HG02938 (cell line): ENCODE results near the gene CDO1.

Source experiments
- ATAC-seq: cut with Tn5 transposase; IDR thresholded peaks from one replicate; pipeline ENCODE4 v1.9.1; 2021; ENCODE audit warnings: mild to moderate bottlenecking, moderate library complexity; ENCODE audit not compliant: unreplicated experiment

The CDO1 gene

DNA sequence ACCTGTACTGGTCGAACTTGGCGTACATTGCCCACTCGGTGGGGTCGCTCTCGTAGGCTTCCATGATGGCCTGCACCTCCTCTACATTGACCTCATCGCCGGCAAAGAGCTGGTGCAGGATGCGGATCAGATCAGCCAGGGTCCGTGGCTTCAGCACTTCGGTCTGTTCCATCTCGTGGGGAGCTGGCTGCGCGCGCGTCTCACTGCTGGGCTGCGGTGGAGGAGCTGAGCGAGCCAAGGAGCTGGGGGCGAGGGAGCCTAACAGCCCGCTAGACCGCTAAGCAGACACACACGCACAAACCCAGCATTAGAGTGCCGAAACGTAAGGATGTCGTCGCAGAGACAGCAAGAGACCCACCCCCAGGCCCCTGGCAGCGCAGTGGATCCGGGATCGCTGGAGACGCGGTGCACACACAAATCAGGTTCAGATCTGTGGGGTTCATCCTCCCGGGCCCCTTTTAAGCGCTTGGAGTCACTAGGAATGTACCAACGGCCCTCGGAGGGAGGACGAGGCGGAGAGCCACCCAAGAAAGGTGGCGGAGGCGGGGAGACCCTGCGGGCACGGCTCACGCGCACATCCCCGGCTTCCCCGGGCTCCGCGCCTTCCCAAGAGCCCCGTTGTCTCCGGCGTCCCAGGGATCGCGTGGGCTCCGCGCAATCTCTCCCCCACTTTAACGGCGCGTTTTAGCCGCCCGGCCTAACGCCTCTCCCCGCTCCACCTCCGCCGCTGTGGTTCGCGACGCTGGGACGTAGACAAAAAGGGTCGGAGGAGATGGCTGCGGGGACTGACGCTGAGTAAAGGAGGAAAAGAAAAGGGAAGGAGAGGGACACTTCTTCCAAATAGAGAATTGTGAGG is at the start of gene CDO1:
TSS of gene CDO1 (minus strand) at position 434 of the 856 bp plus-strand sequence. CDS start at position 172, 262 bp downstream.
- ATAC-seq = peak; percentile 52

DNA sequence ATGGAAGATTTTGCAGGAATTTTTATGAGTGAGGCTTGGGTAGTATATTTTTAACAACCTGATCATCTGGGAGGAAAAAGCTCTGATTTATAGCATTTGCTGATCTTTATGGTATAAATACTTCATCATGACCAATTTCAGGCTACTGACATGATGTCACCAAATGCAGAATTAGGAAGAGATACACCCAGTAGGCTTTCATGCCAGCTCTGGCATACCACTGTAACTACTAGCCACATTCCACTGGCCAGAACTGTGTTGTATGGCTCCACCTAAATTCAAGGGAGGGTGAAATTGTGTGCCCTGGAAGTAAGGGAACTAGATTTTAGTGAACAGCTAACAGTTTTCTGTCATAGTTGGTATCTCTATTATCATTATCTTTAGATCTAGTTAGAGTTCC is 42.9 kb upstream of the CDO1 start:
- ATAC-seq = no peak

DNA sequence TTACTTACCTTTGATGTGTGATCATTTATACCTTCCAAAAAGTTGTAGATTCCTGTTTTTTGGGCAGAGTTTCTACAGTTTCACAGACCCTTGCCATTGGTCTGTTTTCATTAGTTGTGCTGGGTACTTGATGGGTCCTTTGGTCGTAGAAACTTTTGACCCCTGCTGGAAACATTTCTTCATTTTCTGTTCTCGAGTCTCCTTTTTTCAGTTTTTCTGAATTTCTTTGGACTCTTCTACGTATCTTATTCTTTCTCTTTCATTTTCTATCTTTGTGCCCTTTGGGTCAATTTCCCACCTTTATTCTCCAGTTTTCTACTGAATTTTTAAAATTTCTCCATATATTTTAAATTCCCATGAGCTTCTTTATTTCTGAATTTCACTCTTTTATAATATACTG is 41.9 kb upstream of the CDO1 start:
- ATAC-seq = no peak

DNA sequence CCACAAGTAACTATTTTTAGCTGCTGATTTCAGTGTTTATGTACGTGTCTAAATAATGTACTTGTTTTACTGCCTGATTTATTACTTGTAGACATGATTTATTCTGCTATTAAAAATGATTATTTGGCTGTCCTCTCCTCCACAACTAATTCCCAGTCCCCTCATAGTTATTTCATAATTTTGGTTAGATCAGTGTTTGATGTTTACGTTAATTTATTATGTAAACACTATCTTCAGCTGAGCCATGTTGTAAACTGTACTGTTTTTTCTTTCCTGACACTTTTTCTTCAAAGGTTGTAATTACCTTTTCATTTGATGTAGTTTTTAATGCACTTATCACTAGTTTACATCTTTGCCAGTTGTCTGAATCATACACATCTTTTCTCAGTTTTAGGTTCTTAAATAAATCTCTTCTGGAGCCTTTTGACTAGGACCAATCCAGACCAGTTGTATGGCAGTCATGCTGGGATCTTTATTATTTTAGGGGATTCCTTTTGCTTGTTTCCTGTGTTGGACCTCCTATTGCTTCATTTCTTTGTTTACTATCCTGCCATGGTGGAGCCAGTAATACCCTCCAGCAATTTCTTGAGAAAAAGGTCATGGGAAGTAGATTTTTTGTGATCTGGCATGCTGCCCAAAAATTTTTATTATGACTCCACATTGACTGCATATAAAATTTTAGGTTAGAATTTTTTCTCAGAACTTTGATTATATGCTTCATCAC is 41.3 kb upstream of the CDO1 start:
- no peak for ATAC-seq

DNA sequence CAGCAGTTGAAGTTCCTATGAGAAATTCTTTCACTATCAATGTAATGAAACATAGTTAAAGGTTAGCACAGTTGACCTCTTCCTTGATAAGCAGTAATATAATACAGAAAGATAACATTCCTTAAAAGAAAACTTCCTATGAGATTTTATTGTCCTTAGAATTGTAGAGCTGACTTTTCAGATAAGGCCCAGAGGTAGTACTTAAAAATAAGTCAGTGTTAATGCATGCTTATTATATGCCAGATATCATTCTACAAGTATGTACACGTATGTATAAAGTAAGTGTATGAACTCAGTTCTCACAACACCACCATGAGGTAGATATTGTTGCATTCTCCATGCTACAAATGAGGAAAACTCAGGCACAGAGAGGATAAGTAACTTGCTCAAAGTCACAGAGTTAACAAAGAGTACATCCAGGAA is 40.6 kb upstream of the CDO1 start:
- no peak for ATAC-seq

DNA sequence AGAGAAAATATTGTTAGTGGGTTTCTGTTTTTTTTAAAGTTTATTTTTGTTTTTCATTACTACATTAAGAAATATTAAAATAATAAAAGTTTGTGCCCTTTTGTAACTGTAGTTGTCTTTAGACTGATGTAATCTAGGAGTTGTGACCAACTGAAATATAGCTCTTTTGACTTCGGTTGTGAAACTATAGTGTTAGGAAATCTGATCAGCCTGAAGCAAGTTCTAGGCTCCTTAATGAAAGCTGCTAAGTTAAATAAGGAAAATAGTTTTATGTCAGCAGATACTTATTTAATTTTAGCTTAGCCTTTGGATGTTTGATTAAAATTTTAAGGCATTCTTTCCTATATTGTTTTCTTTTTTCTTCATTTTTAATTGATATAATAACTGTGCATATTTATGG is 39.5 kb upstream of the CDO1 start:
- ATAC-seq = no peak

DNA sequence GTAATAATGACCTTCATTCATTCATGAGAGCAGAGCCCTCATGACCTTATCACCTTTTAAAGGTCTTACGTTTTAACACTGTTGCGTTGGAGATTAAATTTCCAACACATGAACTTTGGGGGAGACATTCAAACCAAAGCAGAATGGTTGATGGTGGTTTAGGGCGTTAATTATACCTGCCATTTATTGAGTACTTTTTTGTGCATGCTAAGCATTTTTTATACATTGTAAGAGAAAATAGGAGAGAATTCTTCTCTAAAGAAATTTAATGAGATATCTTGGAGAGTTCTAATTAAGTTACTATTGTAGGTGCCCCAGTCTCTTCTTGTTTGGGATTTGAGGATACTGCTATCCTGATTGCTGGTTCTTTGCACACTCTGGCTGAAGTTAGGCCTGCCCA is 37.7 kb upstream of the CDO1 start:
- no peak for ATAC-seq

DNA sequence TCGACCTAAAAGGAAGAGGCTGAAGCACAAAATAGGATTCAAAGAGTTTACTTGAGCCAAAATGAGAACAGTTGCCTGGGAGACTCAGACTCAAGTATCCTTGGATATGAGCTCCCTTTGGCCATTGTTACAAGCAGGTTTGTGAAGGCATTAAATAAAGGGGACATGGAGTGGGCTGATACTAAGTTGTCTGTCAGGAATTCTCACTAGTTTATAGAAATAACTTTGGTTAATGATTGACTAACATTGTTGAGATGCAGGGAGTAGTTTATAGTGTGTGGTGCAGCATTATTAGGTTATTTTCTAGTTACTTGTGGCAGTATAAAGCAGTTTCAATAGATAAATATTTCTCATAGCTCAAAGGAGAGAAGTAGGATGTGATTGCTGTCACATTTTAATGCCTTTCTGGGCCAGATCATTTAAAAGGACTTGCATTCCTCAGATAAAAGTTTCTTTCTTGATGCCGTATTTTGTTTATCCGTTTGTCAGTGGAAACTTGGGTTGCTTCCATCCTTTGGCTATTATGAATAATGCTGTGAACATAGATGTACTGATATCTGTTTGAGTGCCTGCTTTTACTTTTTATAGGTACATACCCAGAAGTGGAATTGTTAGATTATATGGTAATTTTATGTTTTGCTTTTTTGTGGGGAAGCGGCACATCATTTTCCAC is 34.4 kb upstream of the CDO1 start:
- ATAC-seq = no peak

DNA sequence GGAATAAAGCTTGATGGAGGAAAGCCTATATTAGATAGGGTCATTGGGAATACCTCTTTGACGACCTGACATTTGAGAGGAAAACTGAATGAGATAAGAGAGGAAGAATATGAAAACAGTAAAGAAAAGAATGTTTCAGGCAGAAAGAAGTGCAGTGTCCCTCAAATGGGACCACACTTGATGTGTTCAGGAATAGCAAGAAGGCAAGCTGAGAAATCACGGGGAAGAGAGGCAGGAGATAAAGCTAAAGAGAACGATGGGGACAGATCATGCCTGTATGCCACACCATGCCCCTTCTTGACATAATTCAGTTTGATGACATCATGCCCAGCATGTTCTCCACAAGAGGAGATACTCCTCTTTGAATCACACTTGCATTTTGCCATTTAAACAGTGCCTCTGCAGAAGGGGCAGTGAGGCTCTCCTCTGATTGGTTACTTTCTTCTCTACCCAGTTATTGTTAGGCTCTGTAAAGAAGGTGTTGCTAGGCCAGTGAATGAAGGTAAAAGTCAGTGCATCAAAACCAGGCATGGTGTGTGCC is 32.9 kb upstream of the CDO1 start:
- ATAC-seq = no peak

DNA sequence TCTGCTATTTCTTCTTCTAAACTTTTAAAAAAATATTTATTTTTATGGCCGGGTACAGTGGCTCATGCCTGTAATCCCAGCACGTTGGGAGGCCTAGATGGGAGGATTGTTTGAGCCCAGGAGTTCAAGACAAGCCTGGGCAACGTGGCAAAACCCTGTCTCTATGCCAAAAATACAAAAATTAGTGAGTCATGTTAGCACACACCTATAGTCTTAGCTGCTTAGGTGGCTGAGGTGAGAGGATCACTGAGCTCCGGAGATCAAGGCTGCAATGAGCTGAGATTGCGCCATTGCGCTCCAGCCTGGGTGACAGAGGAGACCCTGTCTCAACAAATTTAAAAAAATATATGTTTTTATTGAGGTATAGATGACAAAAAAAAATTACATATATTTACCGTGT is 30.8 kb upstream of the CDO1 start:
- ATAC-seq = no peak

DNA sequence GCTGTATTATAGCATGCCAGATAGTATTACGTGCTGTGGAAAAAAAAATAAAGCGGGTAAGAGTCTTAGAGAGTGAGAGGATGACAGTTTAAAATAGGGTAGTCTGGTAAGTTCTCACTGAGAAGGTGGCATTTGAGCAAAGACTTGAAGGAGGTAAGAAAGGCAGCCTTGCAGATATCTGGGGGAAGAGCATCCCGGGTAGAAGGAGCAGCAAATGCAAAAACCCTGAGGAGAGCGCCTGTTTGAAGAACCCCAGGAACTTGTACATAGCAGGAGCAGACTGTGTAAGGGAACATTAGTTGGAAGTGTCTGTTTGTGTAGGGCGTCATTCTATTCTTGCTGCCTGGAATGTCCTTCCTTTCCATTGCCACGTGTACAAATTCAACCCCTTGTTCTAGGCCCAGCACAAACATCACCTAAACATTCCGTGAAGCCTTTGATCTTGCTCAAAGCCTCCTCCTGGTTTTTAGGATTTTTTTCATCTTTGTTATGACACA is 27.9 kb upstream of the CDO1 start:
- no peak for ATAC-seq

DNA sequence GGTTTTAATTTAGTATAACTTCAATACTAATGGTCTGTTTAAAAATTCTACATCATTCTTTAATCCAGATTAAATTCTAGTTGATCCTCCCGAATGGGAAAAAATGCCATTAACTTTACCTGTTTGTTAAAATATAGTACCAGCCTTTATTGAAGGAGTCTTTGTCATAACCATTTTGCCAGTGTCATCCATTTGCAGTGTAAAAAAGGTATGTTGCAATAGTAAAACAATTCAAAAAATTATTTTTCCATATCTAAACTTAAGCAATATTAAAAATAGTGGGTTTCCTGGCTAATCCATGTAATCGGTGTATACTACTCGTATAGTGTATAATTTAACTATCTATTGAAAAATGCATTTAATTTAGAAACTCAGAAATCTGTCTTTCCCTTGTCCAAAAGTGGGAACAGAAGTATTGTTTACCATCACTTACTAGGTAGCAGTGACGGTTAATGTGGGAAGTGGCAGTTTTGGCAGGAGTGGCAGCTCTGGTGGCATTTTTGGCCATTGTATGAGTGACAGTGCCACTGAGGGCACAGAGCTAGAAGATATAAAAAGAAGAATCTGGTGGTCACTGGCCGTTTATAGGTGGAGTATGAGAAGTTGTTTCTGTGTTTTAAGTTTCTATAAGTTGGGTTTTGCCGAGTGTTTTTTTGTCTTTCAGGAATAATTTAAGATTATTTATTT is 27.1 kb upstream of the CDO1 start:
- ATAC-seq = no peak

DNA sequence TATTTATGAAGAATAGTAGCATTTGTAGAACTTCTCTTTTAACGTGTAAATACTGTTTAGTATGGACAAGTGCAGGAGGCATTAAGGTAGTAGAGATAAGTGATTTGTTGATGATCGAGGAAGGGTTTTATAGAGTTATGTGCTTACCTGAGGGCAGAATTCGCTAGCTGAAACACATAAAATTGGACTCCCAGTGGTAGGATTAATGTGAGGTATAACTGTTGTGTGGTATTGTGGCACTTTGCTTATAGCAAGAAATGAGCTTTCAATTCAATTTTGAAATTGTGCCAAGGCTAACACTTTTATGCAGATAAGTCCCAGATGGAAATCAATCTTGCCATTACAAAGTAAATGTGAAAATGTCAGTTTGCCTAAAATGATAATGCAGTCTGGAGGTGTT is 26.5 kb upstream of the CDO1 start:
- no peak for ATAC-seq

DNA sequence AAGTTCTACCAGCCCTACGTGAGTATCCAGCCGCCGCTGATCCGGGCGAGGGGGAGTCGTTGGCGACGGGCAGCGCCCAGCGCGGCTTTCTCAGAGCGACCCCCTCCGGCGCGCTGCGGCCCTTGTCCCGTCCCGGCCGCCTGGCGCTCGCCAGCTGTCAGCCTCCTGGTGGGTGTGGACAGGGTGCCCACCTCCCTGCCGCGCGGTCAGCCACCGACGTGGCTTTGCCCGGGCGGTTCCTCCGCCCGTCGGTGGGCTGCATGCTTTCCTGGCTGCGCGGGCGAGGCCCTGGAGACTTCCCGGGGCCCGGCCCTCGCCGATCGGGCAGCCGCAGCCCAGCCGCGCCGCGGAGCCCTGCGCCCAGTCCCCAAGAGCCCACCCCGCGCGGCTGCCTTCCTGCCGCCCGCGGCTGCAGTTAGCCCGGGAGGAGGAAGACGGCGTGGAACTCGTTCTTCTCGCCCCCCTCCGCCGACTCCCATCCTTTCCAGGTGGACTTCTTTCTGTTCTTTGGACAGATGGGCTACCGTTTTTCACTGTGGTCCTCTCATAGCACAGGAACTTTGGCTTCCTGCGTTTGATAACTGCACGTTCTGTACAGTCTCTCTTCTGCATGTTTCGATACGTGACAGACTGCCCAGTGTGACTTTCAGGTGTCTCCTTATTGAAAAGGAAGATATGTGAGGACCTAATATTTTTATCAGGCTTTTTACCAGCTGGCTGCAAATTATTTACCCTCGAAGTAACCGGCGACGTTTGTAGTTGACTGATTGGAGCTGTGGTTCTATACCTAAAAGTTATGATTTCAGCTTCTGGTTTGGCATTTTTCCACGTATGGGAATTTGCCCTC is 25.9 kb upstream of the CDO1 start:
- peak; percentile 31 for ATAC-seq

DNA sequence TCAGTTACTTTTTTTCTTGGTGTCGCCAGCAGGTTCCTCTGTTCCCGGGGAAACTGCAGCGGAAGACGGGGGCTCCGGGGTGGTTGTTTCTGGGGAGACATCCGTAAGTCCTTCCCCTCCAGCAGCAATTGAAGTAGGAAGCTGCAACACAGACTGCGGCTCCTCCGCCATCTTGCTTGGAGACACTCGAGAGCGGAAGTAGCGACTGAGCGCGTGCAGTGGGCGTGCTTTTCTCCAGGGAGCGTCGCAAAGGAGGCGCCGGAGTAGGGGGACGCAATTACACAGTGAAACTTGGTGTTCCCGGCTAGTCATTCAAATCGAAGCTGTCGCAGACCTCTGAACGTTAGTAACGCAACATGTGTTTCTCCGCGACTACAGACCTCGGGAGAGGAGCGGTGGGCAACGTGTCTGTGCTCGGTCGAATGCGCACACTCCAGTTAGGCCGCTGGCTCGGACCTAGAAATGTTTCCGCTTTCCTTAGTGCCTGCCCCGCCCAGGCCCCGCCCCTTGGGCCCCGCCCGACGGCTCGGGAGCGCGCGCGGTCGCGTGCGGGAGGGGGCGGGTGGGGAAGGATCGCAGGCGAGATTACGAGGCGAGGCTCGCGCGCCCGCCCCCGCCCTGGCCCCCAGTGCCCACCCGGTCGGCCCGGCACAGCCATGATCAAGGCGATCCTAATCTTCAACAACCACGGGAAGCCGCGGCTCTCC is 25.1 kb upstream of the CDO1 start, which contains the start of the genes AP3S1 and ATG12:
TSS of gene AP3S1 (plus strand) at position 554 of the 707 bp plus-strand sequence. CDS start at position 657, 103 bp downstream.
TSS of gene ATG12 (minus strand) at position 184 of the 707 bp plus-strand sequence. CDS start at position 171, 13 bp downstream.
- ATAC-seq = peak; percentile 87

DNA sequence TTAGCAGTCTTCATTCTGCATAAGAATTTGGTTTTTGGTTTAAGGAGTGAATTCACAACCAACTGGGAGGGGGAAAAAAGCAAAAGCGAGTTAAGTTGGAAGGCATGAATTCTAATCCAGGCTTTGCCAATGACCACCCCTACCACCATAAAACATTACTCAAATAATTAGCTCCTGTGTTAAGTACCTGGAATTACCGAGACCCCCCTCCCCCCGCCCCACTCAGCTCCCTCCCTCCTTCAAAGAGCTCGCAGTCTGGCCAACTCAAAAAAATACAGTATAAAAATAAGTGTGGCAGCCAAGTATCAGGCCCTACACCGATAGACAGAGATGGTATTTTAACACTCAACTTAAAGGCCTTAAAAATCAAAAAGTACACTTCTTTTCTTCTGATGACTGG is 24.4 kb upstream of the CDO1 start:
- no peak for ATAC-seq

DNA sequence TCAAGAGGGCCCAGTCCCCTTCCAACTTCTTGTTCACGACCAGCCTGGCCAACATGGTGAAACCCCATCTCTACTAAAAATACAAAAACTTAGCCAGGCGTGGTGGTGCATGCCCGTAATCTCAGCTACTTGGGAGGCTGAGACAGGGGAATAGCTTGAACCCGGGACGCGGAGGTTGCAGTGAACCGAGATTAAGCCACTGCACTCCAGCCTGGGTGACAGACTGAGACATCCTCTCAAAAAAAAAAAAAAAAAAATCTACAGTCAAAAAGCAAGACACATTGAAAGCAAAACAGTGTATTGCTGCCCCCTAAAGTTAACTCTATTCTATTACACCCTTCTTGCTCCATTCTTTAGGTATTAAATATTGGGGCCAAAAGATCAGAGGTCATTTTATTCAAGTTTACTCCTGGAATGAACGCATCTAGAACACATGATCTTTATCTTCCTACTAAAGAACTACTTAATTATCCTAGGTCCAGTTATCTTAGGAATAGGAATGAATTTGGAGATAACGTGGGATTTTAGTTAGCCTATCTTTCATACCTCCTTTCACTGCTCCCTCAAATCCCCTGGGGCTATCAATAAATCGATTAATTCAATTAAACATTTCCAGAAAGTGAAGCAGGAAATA is 22.5 kb upstream of the CDO1 start:
- no peak for ATAC-seq

DNA sequence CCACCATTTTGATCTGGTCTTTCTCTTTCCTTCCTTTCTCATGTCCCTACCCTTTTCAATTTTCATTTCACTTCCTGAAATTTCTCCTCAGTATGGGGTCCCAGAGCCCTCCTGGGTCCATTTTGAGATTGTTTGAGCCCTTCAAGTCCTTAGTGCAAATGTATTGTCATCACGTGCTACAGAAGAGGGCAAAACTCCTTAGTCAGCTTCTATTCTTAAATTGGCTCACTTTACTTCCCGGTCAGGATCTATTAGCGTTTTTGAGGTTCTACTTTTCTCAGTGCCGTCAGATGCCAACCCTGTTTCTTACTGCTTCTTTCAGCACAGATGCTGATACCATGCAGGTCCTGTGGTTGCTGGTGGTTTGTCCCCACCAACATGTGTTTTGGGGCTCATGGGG is 19.0 kb upstream of the CDO1 start:
- no peak for ATAC-seq
